ENCODE data around the gene JHY. TPM values are rescaled to one million over a fixed set of nuclear protein-coding genes. Genes with fewer than 3 reads are reported as not detected.
A peak's percentile ranks its signal among the peaks of the same experiment; 100 is the strongest.

The JHY gene
- total RNA-seq, 1 experiment from 2014 or later: 0.79 TPM

DNA sequence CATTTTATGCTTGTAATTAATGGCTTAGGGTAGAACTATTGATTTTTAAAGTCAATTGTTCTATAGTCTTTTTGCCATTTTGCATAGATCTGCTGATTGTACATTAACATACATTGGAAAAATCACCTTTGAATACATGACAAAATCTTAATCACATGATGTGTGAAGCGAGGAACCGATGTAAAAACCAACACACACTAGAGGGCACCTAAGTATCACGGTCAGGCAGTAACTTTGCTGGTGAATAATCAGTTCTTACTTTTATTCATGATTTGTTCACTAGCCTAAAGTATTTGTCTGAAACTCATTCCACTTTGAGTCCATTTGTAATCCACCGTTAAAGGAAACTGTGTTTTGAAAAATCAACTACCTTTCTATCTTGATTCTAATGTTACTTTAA is 28.2 kb downstream of the JHY start:
- H2BK20ac ChIP-seq (ENCODE audit: low read depth, low read length, poor library complexity, severe bottlenecking): no peak overlapping the region
- WGBS (ENCODE audit: extremely low coverage, insufficient read length, low lambda C conversion rate): no CpG with 5 or more reads among the region's 4 CpGs
- H3K27me3 ChIP-seq (ENCODE audit: insufficient read depth, low read length): no peaks in the 10 kb centered on the region
- H2AFZ ChIP-seq (ENCODE audit: low read length): no peak overlapping the region
- H2BK15ac ChIP-seq (ENCODE audit: low read depth, low read length): no peak overlapping the region
- H3K27ac ChIP-seq (ENCODE audit: insufficient read length, low read depth, low read length): no peak overlapping the region
- H3K79me1 ChIP-seq (ENCODE audit: insufficient read depth, low read depth, low read length, poor library complexity, severe bottlenecking): no peaks in the 10 kb centered on the region
- no peak overlapping the region for H3K14ac ChIP-seq (ENCODE audit: insufficient read depth, low read length)
- H3K27ac Mint-ChIP-seq: no peak overlapping the region
- no peaks in the 10 kb centered on the region; a peak in 1 of 5 replicates for H3K9me3 Mint-ChIP-seq
- H3K4ac ChIP-seq (ENCODE audit: low read depth, low read length): no peak overlapping the region
- no peaks in the 10 kb centered on the region for H3K4me1 ChIP-seq (ENCODE audit: insufficient read depth, low read length)
- no peak overlapping the region for H4K5ac ChIP-seq (ENCODE audit: insufficient read length, low read depth, low read length)
- H3K9me3 ChIP-seq (ENCODE audit: control insufficient read depth, low read depth, low read length): no peaks in the 10 kb centered on the region
- no peaks in the 10 kb centered on the region for H3K4me1 Mint-ChIP-seq
- no peaks in the 10 kb centered on the region; the same call in none of the 2 replicates for H3K27me3 Mint-ChIP-seq (ENCODE audit: low read depth)
- no peak overlapping the region for H2BK5ac ChIP-seq (ENCODE audit: insufficient read length, low read length)
- no peak for DNase-seq
- no peaks in the 10 kb centered on the region for H3K23me2 ChIP-seq (ENCODE audit: insufficient read length, low read depth, low read length, poor library complexity, severe bottlenecking)
- no peak overlapping the region for H3T11ph ChIP-seq (ENCODE audit: low read length)
- no peak overlapping the region for H4K8ac ChIP-seq (replicated peaks; ENCODE audit: insufficient read length, low read depth, low read length)
- H4K91ac ChIP-seq (ENCODE audit: insufficient read length, low read depth, low read length): no peak overlapping the region
- no peak overlapping the region for H2BK120ac ChIP-seq (ENCODE audit: low read depth, low read length, poor library complexity, severe bottlenecking)
- no peaks in the 10 kb centered on the region for H3K36me3 Mint-ChIP-seq (ENCODE audit: insufficient read depth in 1 of 3, low read depth in 3 of 3)
- no peak overlapping the region for H2BK12ac ChIP-seq (ENCODE audit: insufficient read length, low read depth, low read length)
- H2AK5ac ChIP-seq (ENCODE audit: insufficient read length, low read length): no peak overlapping the region
- no peak overlapping the region for H3K4me3 Mint-ChIP-seq
- no peaks in the 10 kb centered on the region for H4K20me1 ChIP-seq (ENCODE audit: control insufficient read depth, insufficient read depth, insufficient read length)
- H3K23ac ChIP-seq (ENCODE audit: insufficient read length, low read depth, low read length): no peak overlapping the region
- H3K4me2 ChIP-seq (ENCODE audit: insufficient read depth, insufficient read length, low read length): no peak overlapping the region
- H3K56ac ChIP-seq (ENCODE audit: insufficient read length, low read depth, low read length): no peak overlapping the region
- no peaks in the 10 kb centered on the region for H3K79me2 ChIP-seq (ENCODE audit: insufficient read depth, low read length)
- H3K9ac ChIP-seq (ENCODE audit: extremely low read depth, insufficient read length, low read length): no peak overlapping the region
- peak; percentile 72 for TF ChIP-seq CTCF (conservative IDR thresholded peaks at IDR 0.05)
- no peak overlapping the region for H3K18ac ChIP-seq (ENCODE audit: insufficient read length, low read depth, low read length)
